ENCODE data around the gene CDH2.

CDH2 gene

DNA sequence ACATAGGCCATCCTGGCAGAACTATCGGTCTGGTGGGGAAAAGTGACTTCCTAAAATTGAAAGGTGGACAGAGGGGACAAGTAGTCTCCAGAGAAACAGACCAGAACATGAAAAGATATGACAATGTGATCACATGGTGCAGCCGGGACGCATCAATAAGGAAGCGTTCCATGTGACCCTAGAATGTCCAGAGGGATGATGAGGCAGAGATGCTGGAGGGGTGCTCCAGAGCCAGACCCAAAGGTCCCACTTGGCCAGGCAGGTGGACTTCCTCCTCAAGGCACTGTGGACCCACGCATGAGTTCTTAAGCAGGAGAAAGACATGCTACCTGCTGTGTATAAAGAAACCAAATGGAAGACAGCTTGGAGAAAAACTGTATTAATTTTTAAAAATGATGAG, 50.2 kb downstream of the CDH2 start:
- DNase-seq, result no peak

DNA sequence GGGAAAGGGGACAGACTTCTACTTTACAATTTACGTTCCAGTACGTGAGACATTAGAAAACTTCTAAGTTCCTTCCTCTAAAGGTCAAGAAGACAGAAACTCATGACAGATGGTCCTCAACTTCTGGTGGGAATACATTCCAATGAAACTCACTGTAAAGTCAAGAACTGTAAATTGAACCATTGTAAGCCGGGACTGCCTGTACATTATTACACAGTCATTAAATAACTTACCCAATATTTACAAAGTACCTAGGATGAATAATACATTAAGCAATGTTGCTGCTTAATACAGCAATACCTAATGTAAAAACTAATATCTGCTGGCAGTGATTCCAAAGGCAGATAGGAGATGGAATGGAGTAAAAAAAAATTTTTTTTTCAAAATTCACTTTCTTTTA, 51.9 kb downstream of the CDH2 start:
- no peak for DNase-seq

DNA sequence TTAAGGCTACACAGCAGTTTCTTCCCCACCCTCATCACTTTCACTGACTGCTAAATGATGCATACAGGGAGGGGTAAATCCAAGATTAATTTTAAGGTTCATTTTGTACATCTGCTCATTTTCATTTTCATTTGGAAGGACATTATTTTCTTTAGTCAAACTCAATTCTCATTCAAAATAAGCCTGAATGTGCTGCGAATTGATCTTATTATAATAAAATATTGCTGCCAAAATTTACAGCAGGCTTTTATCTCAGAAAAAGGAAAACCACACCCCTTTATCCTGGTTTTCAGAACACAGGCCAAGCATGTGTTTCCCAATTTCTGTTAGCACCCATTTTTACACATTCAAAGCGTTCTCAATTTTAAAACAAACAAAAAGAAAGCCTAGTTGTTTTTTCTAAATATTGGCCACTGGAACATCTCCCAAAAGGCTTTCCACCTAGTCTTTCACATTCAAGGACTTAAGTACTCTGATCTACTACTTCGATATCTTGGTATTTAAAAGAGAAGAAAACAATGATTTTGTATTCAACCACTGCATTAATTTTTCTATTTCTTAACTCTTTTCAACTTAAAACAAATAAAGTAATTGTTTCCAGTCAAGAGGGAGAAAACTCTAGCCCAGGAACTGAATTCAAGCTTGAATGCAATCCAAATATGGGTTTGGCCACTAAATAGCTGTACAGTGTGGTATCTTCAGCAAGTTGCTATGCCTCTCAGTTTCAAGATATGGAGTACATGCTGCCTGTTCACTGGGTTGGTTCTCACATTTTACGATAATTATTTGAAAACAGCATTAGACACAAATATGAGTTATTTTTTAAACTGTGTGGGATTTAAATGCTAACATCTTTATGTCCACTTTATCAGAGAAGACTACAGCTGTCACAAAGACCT, 52.5 kb downstream of the CDH2 start:
- no peak for DNase-seq

DNA sequence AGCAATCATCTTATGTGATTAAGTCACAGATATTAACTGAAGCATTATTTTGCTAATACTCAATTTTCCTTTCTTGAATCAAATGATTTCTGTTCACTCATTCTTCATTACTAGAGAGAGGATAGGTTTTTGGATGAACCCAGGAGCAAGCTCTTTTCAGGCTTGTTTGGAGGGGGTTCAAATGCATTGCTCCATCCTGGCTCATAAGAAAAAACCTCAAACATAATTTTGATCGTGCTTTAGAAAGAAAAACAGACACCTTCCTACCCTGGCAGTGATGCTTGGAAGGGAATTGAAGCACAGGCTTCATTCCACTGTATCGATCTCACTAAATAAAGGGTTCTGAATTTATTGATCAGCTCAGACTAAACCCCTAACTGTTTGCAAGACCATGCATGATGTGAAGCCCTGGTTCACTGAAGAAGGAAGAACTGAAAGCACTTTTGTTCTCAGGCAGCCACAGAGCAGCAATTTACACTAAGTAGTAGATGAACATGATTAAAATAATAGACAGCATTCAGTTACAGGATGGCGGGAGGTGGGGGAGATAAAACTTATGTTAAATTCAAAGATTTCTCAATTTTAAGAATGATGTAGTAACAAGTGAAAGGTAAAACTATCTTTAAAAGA, 53.4 kb downstream of the CDH2 start:
- no peak for DNase-seq

DNA sequence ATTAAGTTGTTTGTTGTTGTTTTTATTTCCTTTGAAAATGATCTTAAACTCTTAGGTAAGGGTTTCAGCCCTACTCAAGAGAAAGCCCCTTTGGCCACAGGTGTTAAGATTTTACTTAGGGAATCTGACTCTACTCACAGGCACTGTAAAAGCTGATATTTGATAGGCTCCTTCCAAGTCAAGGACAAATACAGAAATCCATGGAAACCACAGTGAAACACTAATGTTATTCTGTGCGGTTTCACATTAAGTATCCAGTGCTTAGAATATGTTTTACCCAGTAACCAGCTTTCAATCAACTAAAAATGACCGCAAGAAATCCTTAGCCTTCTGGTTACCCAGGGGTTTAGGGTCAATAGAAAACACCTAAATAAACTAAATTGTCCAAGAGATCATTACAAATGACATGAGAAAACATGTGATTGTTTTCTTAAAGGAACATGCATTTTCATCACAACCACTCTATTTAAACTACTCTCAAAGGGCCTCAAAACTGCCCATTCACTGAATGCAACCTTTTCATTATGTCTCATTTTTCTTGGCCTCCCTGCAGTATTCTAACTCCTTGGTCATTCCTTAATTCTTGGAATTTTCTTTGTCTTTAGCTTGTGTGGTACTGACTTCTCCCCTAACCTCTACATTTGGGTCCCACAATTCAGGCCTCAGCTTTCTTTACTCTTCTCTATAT, 56.0 kb downstream of the CDH2 start:
- DNase-seq, result no peak

DNA sequence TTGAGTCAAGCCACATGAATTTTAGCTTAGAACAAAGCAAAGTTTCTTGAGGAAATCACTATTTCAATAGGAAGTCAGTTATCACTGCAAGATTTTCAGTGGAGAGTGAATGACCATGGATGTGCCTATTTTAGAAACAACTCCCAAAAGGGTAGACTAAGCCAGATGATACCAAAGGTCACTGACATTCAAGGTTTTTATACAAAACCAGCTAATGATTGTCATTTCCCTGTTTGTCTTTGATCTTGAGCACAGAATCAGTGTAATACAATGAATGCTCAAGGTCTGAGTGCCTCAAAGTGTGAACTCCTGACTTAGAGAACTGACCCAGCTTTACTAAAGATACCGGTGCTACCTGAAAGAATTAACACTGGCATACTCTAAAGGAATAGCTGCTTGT, 60.5 kb downstream of the CDH2 start:
- DNase-seq, result no peak

DNA sequence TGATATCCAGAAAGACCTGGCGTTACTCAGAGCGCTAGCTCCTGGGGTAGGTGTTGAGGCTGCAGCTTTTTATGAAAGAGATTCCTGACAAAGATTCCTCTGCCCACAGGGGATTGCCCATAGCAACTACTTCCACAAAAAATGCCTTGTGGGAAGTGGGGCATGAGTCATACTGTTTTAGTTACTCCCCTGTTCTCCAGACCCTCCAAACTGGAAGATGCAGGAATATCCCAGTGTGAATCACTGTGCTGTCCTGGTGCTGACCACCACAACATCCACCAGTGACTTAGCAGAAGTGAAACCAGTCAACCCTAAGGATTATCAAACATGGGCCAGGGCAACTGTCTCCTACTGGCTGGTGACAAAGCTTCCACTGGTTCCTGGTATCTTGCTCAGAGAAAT, 61.8 kb downstream of the CDH2 start:
- DNase-seq, result no peak

DNA sequence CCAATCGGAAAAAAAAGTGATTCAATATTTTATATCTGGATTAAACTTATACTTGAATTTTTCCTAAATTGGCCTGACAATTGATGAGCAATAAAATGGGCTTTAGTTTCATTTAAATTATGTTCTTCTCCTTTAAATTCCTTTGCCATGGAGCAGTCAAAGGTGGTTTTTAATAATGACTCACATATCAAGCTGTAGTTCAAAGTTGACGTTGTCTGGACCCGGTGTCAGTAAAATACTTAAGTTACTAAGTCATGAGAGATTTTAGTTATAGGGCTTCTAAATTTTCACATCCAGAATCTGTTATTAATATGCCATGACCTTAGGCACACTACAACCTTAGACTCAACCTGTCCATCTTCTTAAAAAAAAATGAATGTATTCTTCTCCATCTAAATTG, 62.5 kb downstream of the CDH2 start:
- no peak for DNase-seq

DNA sequence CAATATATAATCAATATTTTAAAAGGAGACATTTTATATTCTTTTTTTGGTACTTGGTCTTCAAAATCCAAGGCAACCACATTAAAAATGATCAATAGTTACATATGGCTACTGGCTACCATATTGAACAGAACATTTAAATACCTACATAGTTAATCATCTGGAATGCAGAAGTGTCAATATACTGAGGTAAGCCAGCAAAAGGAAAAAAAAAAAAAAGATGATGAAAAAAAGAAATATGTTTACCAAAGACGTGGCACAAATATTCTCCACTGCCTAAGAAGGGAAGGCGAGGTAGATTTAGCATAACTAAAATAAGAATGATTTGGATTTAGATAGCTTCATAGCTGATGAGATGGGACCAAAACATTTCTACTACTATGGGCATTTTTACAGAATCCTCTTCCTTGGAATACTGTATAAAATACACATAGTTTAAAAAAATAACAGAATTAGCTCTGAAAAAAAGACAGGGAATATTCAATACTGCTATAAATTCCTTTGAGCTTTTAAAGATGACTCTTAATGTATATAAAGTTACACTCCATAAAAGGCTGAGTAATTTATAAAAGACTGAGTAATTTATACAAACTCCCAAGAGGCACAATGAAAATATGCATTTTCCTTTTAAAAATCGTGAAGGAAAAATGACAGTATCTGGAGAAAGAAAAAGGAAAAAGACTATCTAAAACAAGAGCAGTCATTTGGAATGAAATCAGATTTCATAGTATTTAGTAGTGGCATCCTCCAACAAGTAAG, 63.5 kb downstream of the CDH2 start:
- no peak for DNase-seq

DNA sequence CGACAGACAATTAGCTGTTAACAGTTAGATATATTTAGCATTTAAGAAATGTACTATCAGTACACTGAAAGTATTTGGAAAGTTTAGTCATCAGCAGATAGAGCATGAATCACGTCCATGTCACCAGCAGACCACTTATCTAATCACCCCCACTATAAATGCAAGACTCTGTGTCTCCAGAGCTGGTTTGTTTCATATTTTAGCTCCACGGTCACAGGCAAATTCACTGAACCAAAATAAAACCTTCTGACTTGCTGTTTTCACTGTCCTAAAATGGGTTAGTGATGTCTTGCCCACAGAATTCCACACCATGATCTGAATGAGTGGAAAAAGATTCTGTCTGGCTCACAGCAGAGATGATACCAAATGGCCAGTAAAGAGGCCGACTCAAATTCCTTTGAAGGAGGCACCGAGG, 64.9 kb downstream of the CDH2 start:
- no peak for DNase-seq

DNA sequence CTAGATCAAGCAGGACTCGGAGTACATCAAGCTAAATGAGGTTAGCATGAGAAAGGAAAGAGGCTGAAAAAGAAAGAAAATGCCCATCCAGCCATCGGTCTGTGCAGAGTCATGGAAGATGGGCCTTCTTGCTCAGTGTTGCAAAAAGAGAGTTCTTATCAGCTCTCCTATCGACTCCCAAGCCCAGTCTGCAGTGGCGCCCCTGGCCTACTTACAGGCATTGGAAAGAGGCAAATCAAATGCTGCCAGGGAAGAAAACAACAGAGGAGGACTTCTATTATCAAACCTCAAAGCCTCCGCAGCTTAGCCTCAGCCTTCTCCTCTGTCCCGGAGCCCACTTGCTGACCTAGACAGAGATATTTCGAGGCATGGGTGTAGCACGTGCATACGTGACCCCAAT, 66.0 kb downstream of the CDH2 start:
- no peak for DNase-seq

DNA sequence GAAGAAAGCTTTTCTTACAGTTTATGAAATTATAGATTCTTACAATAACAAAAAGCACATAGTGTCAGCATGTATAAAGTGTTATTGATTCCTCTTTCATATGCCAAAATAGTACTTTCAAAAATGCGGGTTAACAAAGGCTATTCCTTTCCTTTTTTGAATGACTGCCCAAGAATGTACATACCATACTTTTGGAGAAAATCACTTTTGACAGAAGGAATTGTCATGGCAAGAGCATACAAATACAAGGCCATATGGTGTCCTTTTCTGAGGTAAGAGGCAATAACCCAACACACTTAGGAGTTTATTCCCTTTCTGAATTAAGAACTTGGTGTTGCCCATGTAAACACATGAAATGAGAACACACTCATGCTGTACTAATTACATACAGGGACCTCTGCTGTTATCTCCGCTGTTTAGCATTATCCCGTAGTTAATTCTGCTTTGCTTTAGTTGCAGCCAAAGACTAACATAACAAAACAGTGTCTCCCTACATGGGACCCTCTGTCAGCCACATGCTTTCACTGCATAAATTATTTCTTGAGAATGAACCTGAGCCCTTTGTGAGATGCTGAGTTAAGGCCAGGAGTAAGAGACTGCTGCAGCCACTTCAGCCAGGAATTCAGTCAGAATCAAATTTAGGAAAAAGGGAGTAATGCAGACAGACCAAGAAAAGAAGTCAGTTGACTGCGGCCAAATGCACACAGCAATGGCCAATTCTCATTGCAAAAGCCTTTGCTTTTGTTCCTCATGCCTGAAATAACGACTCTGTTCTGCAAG, 67.0 kb downstream of the CDH2 start:
- no peak for DNase-seq

DNA sequence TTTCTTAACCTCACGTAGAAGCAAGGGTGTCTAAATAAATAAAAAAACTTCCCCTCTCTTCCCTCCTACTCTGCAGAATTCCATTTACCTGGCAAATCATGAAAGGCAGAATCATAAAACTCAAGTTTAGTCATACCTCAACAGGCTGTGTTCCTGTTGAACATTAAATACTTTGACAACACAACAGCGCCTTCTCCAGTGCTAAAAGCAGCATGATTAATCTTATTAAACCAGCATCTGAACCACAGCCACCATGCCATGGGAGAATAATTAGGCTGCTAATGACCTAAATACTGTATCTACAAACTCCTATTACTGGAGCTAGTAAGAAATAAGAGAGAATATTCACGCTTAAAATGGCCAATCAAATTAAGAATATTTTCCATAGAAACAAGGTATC, 68.1 kb downstream of the CDH2 start:
- DNase-seq, result no peak

DNA sequence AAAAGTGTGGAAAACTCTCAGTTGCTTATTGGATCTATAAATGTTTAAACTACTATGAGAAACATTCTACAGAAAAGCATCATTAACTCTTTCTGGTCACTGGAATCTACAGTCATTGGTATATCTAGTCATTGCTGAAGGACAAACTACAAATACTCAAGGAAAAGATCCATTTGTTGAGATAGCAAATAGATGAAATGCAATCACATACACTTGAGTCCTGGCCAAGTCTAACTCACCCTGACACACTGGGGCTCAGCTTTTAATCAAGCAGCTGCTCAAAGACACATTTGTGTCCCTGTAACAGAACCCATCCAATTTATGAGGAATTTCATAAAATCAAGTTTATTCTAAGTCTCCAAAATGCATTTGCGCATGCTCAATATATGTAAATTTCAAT, 68.7 kb downstream of the CDH2 start:
- DNase-seq, result no peak

DNA sequence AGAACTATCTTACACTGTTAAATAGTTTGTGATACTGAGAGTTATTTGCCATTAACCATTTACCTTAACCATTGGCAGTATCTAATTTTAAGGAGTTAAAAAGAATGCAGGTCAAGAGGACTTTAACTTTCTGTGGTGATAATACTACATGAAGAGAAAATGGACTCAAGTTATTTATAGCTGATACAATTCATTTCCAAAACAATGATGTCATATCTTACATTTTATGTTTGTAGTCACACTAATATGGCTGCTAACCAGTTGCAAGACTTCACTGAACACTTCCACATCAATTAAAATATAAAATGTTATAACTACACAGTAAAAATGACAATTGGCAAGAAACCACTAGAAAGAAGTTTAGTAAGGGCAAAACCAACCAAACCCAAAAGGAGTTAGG, 77.7 kb downstream of the CDH2 start:
- DNase-seq, result no peak

DNA sequence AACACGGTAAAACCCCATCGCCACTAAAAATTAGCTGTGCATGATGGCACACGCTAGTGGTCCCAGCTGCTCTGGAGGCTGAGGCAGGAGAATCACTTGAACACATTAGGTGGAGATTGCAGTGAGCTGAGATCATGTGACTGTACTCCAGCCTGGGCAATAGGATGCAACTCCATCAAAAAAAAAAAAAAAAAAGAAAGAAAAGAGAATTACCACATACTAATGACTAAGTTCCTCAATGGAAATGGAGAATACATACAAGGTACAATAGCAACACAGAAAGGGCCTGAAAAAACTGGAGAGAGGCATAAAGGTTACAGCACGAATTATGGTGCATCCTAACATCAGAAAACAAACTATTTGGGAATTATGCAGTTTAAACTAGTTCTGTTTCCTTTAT, 81.3 kb downstream of the CDH2 start:
- DNase-seq, result no peak

DNA sequence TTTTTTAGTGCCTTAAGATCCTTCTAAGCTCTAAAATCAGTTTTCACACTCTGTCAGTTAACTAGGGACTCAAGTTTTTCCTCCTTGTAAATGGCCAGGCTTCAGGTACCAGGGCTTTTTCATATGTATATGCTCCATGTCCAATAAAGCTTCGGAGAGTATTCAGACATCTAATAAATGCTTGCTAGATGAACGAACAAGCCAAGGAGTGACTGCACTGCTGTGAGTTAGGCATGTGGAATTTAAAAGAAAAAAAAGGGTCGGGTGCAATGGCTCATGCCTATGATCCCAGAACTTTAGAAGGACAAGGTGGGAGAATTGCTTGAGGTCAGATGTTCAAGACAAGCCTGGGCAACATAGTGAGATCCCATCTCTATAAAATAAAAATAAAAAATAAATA, 81.9 kb downstream of the CDH2 start:
- DNase-seq, result no peak

DNA sequence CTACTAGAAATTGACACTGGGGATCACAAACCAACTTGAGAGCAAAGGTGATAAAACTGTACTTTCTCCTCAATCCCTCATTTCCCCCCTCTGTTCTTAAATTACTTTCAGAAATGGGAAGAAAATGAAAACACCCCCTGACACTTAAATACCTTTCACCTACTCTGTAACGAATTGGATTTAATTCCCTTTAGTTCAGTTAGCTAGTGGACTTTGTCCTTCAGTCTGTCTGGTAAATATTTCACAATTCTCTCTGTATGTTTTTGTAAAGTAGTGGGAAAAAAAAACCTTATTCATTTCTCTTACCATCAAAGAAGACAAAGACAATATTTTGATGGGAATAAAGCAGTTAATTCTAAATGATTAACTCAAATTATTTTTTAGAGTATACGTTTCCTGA, 85.7 kb downstream of the CDH2 start:
- no peak for DNase-seq

DNA sequence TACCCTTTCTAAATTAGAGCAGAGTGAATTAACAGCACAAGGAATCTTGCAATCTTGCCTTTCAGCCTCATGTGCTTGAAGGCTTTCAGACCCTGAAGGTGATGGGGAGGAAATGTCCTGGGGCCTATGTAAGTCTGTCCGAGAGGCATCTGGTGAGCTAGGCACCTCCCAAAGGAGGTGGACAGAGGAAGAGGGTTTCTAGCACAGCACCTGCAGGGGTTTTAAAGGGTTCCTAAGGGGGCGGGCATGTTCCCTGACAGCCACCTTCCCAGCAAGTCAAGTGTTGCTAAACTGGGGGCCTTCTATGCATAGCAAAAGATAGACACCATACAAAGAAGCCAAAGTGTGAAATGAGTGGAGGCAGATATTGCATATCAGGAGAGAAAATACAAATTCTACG, 88.5 kb downstream of the CDH2 start:
- no peak for DNase-seq

DNA sequence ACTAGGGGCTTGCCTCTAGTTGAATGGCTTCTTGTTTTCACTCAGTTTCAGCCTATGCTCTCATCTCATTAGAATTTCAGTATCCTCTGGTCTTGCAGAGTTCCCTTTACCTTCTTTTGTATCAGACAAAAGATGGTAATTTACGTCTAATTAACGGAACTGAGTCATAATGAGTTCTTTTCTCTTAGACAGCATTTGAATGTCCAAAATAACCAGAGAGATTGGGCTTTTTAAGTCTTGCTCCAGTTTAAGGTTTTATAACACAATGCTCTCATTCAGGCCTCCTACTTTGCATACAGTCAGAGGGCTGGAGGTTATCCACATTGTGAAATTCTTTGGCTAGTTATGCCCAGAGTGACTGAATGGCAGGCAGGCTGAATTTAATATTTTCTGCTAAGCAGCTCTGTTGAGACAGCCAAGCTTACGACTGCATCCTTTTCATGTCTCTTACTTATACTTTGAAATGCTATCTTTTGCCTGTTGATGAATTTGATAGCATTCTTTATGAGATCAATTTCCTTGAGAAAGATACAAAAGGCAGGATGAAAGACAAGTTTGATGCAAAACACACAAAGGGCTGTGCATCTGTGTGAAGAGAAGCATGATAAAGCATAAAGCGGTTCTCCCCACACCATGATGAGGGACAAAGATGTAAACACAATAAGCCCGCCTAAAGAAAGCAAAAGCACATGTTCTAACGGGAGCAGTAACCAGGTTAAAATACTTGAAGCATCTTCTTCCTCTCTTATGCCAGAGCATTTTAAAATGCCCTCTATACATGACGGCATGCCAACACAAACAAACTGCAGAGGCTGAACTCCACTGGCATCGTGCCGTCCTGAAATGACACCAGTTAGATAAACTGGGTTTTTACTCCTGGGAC, 90.0 kb downstream of the CDH2 start:
- no peak for DNase-seq

DNA sequence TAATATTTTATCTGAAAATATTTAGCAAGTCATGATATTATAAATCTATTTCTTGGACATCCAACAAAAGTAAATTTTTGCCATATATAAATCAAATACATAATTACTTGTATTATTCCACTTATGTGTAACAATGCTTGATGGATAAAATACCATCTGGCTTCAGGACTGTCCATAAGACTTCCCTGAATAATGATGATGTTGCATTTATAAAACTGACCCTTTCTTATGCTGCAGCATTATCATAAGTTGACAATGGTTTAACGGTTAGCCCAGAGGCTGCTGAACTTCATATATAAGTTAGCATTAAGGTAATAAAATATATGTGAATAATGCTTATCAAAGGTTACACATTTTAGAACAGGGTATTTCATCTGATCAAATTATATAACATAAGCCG, 95.4 kb downstream of the CDH2 start:
- no peak for DNase-seq

Data from inflammatory macrophage (primary cell).